ENCODE data around the gene ENDOV.

Gene ENDOV

GRCh38 chr17:80374039-80374731 is 40.8 kb upstream of the ENDOV start:
- DNase-seq, result no peak
- Histone ChIP-seq H3K36me3 (ENCODE audit: control insufficient read depth in 4 of 4, insufficient read depth in 4 of 4, low read length in 3 of 4) (peaks cover 29 to 93% (median 77%) of the 10 kb centered on the region in 4 experiments), H3K4me3 (ENCODE audit: control insufficient read depth in 1 of 7, extremely low read depth in 1 of 7, insufficient read depth in 4 of 7, low read depth in 2 of 7, low read length in 6 of 7) (no peak overlapping the region), H3K27ac (ENCODE audit: insufficient read depth in 1 of 2, low read depth in 1 of 2, low read length in 2 of 2, poor library complexity in 1 of 2, severe bottlenecking in 2 of 2) (no peak overlapping the region), H3K4me1 (ENCODE audit: control extremely low read depth in 1 of 4, control insufficient read depth in 4 of 4, insufficient read depth in 4 of 4, low read length in 3 of 4) (no peaks in the 10 kb centered on the region), H3K27me3 (replicated peaks in 2 of 5; ENCODE audit: control insufficient read depth in 4 of 5, insufficient read depth in 5 of 5, low read length in 4 of 5) (no peaks in the 10 kb centered on the region), H3K9me3 (ENCODE audit: control extremely low read depth in 1 of 5, control insufficient read depth in 4 of 5, insufficient read depth in 2 of 5, low read depth in 1 of 5, low read length in 4 of 5) (no peaks in the 10 kb centered on the region)
- 97% methylated on average over 20 of the region's 22 CpGs for WGBS (ENCODE audit: insufficient coverage)
- POLR2A ChIA-PET, result no interaction called here
- CTCF ChIA-PET, result interaction anchor here (1.1 kb wide), 1 partner anchor 15 kb away, joined by 3 read pairs; no protein-coding TSS in a partner anchor

- Histone ChIP-seq H3K27ac (ENCODE audit: insufficient read depth in 1 of 2, low read depth in 1 of 2, low read length in 2 of 2, poor library complexity in 1 of 2, severe bottlenecking in 2 of 2) (no peak overlapping the region), H3K4me1 (ENCODE audit: control extremely low read depth in 1 of 4, control insufficient read depth in 4 of 4, insufficient read depth in 4 of 4, low read length in 3 of 4) (no peaks in the 10 kb centered on the region), H3K9me3 (ENCODE audit: control extremely low read depth in 1 of 5, control insufficient read depth in 4 of 5, insufficient read depth in 2 of 5, low read depth in 1 of 5, low read length in 4 of 5) (no peaks in the 10 kb centered on the region), H3K27me3 (replicated peaks in 2 of 5; ENCODE audit: control insufficient read depth in 4 of 5, insufficient read depth in 5 of 5, low read length in 4 of 5) (no peaks in the 10 kb centered on the region), H3K4me3 (ENCODE audit: control insufficient read depth in 1 of 7, extremely low read depth in 1 of 7, insufficient read depth in 4 of 7, low read depth in 2 of 7, low read length in 6 of 7) (no peak overlapping the region), H3K36me3 (ENCODE audit: control insufficient read depth in 4 of 4, insufficient read depth in 4 of 4, low read length in 3 of 4) (peaks cover 33 to 94% (median 77%) of the 10 kb centered on the region in 4 experiments)
- 94% methylated on average over 14 of the region's 14 CpGs for WGBS (ENCODE audit: insufficient coverage)
- POLR2A ChIA-PET, result no interaction called here
- CTCF ChIA-PET, result no interaction called here
- no peak for DNase-seq
These were observed 40.0 kb upstream of the ENDOV start for GRCh38 chr17:80374732-80375585.

- H3K36me3 ChIP-seq (ENCODE audit: control insufficient read depth in 4 of 4, insufficient read depth in 4 of 4, low read length in 3 of 4), result peaks cover 29 to 95% (median 80%) of the 10 kb centered on the region in 4 experiments
- ChIA-PET POLR2A (no interaction called here), CTCF (interaction anchor here (1.1 to 1.2 kb wide), 3 partner anchors 9 to 17 kb away, joined by 3 to 6 read pairs (median 4); no protein-coding TSS in a partner anchor)
- no peak overlapping the region for H3K4me3 ChIP-seq (ENCODE audit: control insufficient read depth in 1 of 7, extremely low read depth in 1 of 7, insufficient read depth in 4 of 7, low read depth in 2 of 7, low read length in 6 of 7)
- no peak overlapping the region for H3K27ac ChIP-seq (ENCODE audit: insufficient read depth in 1 of 2, low read depth in 1 of 2, low read length in 2 of 2, poor library complexity in 1 of 2, severe bottlenecking in 2 of 2)
- 98% methylated on average over 4 of the region's 4 CpGs for WGBS (ENCODE audit: insufficient coverage)
- H3K4me1 ChIP-seq (ENCODE audit: control extremely low read depth in 1 of 4, control insufficient read depth in 4 of 4, insufficient read depth in 4 of 4, low read length in 3 of 4), result no peaks in the 10 kb centered on the region
- DNase-seq, result no peak
- H3K27me3 ChIP-seq (replicated peaks in 2 of 5; ENCODE audit: control insufficient read depth in 4 of 5, insufficient read depth in 5 of 5, low read length in 4 of 5), result no peaks in the 10 kb centered on the region
- H3K9me3 ChIP-seq (ENCODE audit: control extremely low read depth in 1 of 5, control insufficient read depth in 4 of 5, insufficient read depth in 2 of 5, low read depth in 1 of 5, low read length in 4 of 5), result no peaks in the 10 kb centered on the region
These were observed 38.4 kb upstream of the ENDOV start for GRCh38 chr17:80376531-80376930.

- no peak for DNase-seq
- CTCF ChIA-PET, result interaction anchor here (1.1 kb wide), 1 partner anchor 16 kb away, joined by 3 read pairs; no protein-coding TSS in a partner anchor
- Histone ChIP-seq H3K4me1 (ENCODE audit: control extremely low read depth in 1 of 4, control insufficient read depth in 4 of 4, insufficient read depth in 4 of 4, low read length in 3 of 4) (no peaks in the 10 kb centered on the region), H3K36me3 (ENCODE audit: control insufficient read depth in 4 of 4, insufficient read depth in 4 of 4, low read length in 3 of 4) (peaks cover 25 to 95% (median 77%) of the 10 kb centered on the region in 4 experiments), H3K4me3 (ENCODE audit: control insufficient read depth in 1 of 7, extremely low read depth in 1 of 7, insufficient read depth in 4 of 7, low read depth in 2 of 7, low read length in 6 of 7) (no peak overlapping the region), H3K9me3 (ENCODE audit: control extremely low read depth in 1 of 5, control insufficient read depth in 4 of 5, insufficient read depth in 2 of 5, low read depth in 1 of 5, low read length in 4 of 5) (no peaks in the 10 kb centered on the region), H3K27me3 (replicated peaks in 2 of 5; ENCODE audit: control insufficient read depth in 4 of 5, insufficient read depth in 5 of 5, low read length in 4 of 5) (no peaks in the 10 kb centered on the region), H3K27ac (ENCODE audit: insufficient read depth in 1 of 2, low read depth in 1 of 2, low read length in 2 of 2, poor library complexity in 1 of 2, severe bottlenecking in 2 of 2) (no peak overlapping the region)
- POLR2A ChIA-PET, result no interaction called here
- WGBS (ENCODE audit: insufficient coverage), result 94% methylated on average over 7 of the region's 9 CpGs
These were observed 37.2 kb upstream of the ENDOV start for GRCh38 chr17:80377798-80378197.

- H3K27ac ChIP-seq (ENCODE audit: insufficient read depth in 1 of 2, low read depth in 1 of 2, low read length in 2 of 2, poor library complexity in 1 of 2, severe bottlenecking in 2 of 2), result no peak overlapping the region
- 98% methylated on average over 7 of the region's 9 CpGs for WGBS (ENCODE audit: insufficient coverage)
- H3K9me3 ChIP-seq (ENCODE audit: control extremely low read depth in 1 of 5, control insufficient read depth in 4 of 5, insufficient read depth in 2 of 5, low read depth in 1 of 5, low read length in 4 of 5), result no peaks in the 10 kb centered on the region
- H3K36me3 ChIP-seq (ENCODE audit: control insufficient read depth in 4 of 4, insufficient read depth in 4 of 4, low read length in 3 of 4), result peaks cover 33 to 97% (median 81%) of the 10 kb centered on the region in 4 experiments
- POLR2A ChIA-PET, result no interaction called here
- H3K4me3 ChIP-seq (ENCODE audit: control insufficient read depth in 1 of 7, extremely low read depth in 1 of 7, insufficient read depth in 4 of 7, low read depth in 2 of 7, low read length in 6 of 7), result no peak overlapping the region
- CTCF ChIA-PET, result interaction anchor here (1.1 kb wide), 1 partner anchor 17 kb away, joined by 4 read pairs; no protein-coding TSS in a partner anchor
- H3K27me3 ChIP-seq (replicated peaks in 2 of 5; ENCODE audit: control insufficient read depth in 4 of 5, insufficient read depth in 5 of 5, low read length in 4 of 5), result no peaks in the 10 kb centered on the region
- no peak for DNase-seq
- no peaks in the 10 kb centered on the region for H3K4me1 ChIP-seq (ENCODE audit: control extremely low read depth in 1 of 4, control insufficient read depth in 4 of 4, insufficient read depth in 4 of 4, low read length in 3 of 4)
These were observed 35.6 kb upstream of the ENDOV start for GRCh38 chr17:80379348-80379747.

GRCh38 chr17:80380068-80380467 is 34.9 kb upstream of the ENDOV start:
- peaks cover 30 to 97% (median 82%) of the 10 kb centered on the region in 4 experiments for H3K36me3 ChIP-seq (ENCODE audit: control insufficient read depth in 4 of 4, insufficient read depth in 4 of 4, low read length in 3 of 4)
- DNase-seq, result no peak
- no peaks in the 10 kb centered on the region for H3K9me3 ChIP-seq (ENCODE audit: control extremely low read depth in 1 of 5, control insufficient read depth in 4 of 5, insufficient read depth in 2 of 5, low read depth in 1 of 5, low read length in 4 of 5)
- H3K4me3 ChIP-seq (ENCODE audit: control insufficient read depth in 1 of 7, extremely low read depth in 1 of 7, insufficient read depth in 4 of 7, low read depth in 2 of 7, low read length in 6 of 7), result no peak overlapping the region
- H3K27ac ChIP-seq (ENCODE audit: insufficient read depth in 1 of 2, low read depth in 1 of 2, low read length in 2 of 2, poor library complexity in 1 of 2, severe bottlenecking in 2 of 2), result no peak overlapping the region
- H3K27me3 ChIP-seq (replicated peaks in 2 of 5; ENCODE audit: control insufficient read depth in 4 of 5, insufficient read depth in 5 of 5, low read length in 4 of 5), result no peaks in the 10 kb centered on the region
- WGBS (ENCODE audit: insufficient coverage), result 91% methylated on average over 4 of the region's 6 CpGs
- H3K4me1 ChIP-seq (ENCODE audit: control extremely low read depth in 1 of 4, control insufficient read depth in 4 of 4, insufficient read depth in 4 of 4, low read length in 3 of 4), result no peaks in the 10 kb centered on the region
- ChIA-PET POLR2A (interaction anchor here (0.6 kb wide), 1 partner anchor 151 kb away, joined by 3 read pairs; no protein-coding TSS in a partner anchor), CTCF (interaction anchor here (1.1 kb wide), 1 partner anchor 18 kb away, joined by 4 read pairs; no protein-coding TSS in a partner anchor)
